B cell (primary cell): ENCODE results near the gene C3orf70. TPM values are rescaled to one million over a fixed set of nuclear protein-coding genes. Genes with fewer than 3 reads are reported as not detected.

ENCODE experiments used
- ATAC-seq: fragments of 200-7000 bp; cut with Tn5 transposase; one replicate; pipeline ENCODE4 v1.10.0; 2021; ENCODE audit warnings: low read depth, mild to moderate bottlenecking, moderate number of reproducible peaks, moderate library complexity
- CTCF ChIA-PET: fragments of 350-600 bp; sonication (Branson Sonifier 250); formaldehyde crosslinking; loops from one replicate; lab custom pipeline; 2021; ENCODE audit warnings: antibody characterized with exemption, inconsistent platforms; lab: Charles Lee
- POLR2A ChIA-PET: fragments of 350-600 bp; sonication (Branson Sonifier 250); formaldehyde crosslinking; loops from one replicate; lab custom pipeline; 2021; ENCODE audit warnings: antibody characterized with exemption; lab: Charles Lee
- DNase-seq: peaks from one replicate; pipeline ENCODE4 v3.0.0; 2013
- H2AFZ ChIP-seq: 2 replicates; pipeline ENCODE4 v1.6.1; 2012; ENCODE audit warnings: mild to moderate bottlenecking, low read depth, low read length; ENCODE audit not compliant: insufficient read depth, poor library complexity, severe bottlenecking
- H3K27ac ChIP-seq, 2 donors: 1 replicate in 1 of 2; 2 replicates in 1 of 2; pipeline ENCODE4 v1.5.1; 2012 to 2013; ENCODE audit warnings: low read length in 2 of 2, mild to moderate bottlenecking in 2 of 2, moderate library complexity in 1 of 2
- H3K27me3 ChIP-seq, 4 experiments: fragments of 200-600 bp in 1 of 4; sonication (generic) in 1 of 4; replicated peaks in 1 of 4; 1 replicate in 2 of 4; 2 replicates in 2 of 4; pipeline versions ENCODE4 v1.6.1 to v1.7.0; 2013 to 2016; ENCODE audit warnings: low read length in 3 of 4, mild to moderate bottlenecking in 2 of 4, mixed read lengths in 1 of 4, moderate library complexity in 1 of 4; ENCODE audit not compliant: insufficient read depth in 4 of 4, control insufficient read depth in 3 of 4; ENCODE audit errors: control extremely low read depth in 1 of 4
- H3K36me3 ChIP-seq, 2 experiments: replicated peaks in 1 of 2; 1 replicate in 1 of 2; 2 replicates in 1 of 2; pipeline versions ENCODE4 v1.6.1 to v1.7.1; 2013; ENCODE audit warnings: low read length in 1 of 2; ENCODE audit not compliant: insufficient read depth in 2 of 2, control insufficient read depth in 1 of 2; ENCODE audit errors: control extremely low read depth in 1 of 2, extremely low read depth in 1 of 2
- H3K4me1 ChIP-seq, 2 donors: fragments of 200-600 bp in 1 of 2; sonication (generic) in 1 of 2; 1 replicate in 1 of 2; 2 replicates in 1 of 2; pipeline versions ENCODE4 v1.5.1 to v1.6.1; 2013 to 2017; ENCODE audit warnings: low read length in 2 of 2; ENCODE audit not compliant: control insufficient read depth in 2 of 2, insufficient read depth in 2 of 2
- H3K4me2 ChIP-seq: replicated peaks from 2 replicates; pipeline ENCODE3; 2012; ENCODE audit warnings: mild to moderate bottlenecking, low read depth, low read length; ENCODE audit not compliant: poor library complexity, severe bottlenecking
- H3K4me3 ChIP-seq, 5 experiments: fragments of 200-600 bp in 1 of 5; sonication (generic) in 1 of 5; 1 replicate in 3 of 5; 2 replicates in 2 of 5; pipeline versions ENCODE4 v1.5.1 to v1.7.0; 2011 to 2016; ENCODE audit warnings: low read length in 4 of 5, mild to moderate bottlenecking in 4 of 5, low read depth in 2 of 5, control low read depth in 1 of 5, moderate library complexity in 1 of 5; ENCODE audit not compliant: insufficient read depth in 1 of 5; ENCODE audit errors: control extremely low read depth in 1 of 5, extremely low read depth in 1 of 5
- H3K79me2 ChIP-seq: fragments of 200-600 bp; sonication (generic); one replicate; pipeline ENCODE4 v1.6.0; 2016; ENCODE audit warnings: low read length; ENCODE audit not compliant: control insufficient read depth, insufficient read depth
- H3K9ac ChIP-seq: fragments of 200-600 bp; sonication (generic); 2 replicates; pipeline ENCODE4 v1.6.1; 2017; ENCODE audit warnings: mild to moderate bottlenecking, low read length, moderate library complexity
- H3K9me3 ChIP-seq, 3 donors: one replicate each; pipeline versions ENCODE4 v1.6.1 to v1.7.1; 2013; ENCODE audit warnings: low read length in 2 of 3; ENCODE audit not compliant: control insufficient read depth in 2 of 3, insufficient read depth in 1 of 3; ENCODE audit errors: control extremely low read depth in 1 of 3
- H4K20me1 ChIP-seq: 2 replicates; pipeline ENCODE4 v1.6.0; 2012; ENCODE audit warnings: mild to moderate bottlenecking, low read length; ENCODE audit not compliant: insufficient read depth, control insufficient read depth, poor library complexity, severe bottlenecking
- H3K27ac Mint-ChIP-seq: one replicate; pipeline ENCODE4 v1.8.0; 2021; ENCODE audit warnings: mixed read lengths
- H3K27me3 Mint-ChIP-seq: one replicate; pipeline ENCODE4 v1.8.0; 2021; ENCODE audit warnings: mixed read lengths
- H3K4me1 Mint-ChIP-seq: one replicate; pipeline ENCODE4 v1.8.0; 2021; ENCODE audit warnings: mixed read lengths
- H3K4me3 Mint-ChIP-seq: one replicate; pipeline ENCODE4 v1.8.0; 2021; ENCODE audit warnings: mixed read lengths
- H3K9me3 Mint-ChIP-seq: one replicate; pipeline ENCODE4 v1.8.0; 2022; ENCODE audit warnings: mixed read lengths; ENCODE audit not compliant: insufficient read depth
- CTCF ChIP-seq: fragments of 200-600 bp; IDR thresholded peaks from one replicate; pipeline ENCODE4 v1.8.0; 2022; ENCODE audit warnings: antibody characterized with exemption, mild to moderate bottlenecking
- EZH2 ChIP-seq: IDR thresholded peaks from 2 replicates; pipeline ENCODE4 v1.6.1; 2012; ENCODE audit warnings: borderline replicate concordance, low read depth, mild to moderate bottlenecking, moderate library complexity, low read length; ENCODE audit not compliant: insufficient read depth, poor library complexity, severe bottlenecking
- WGBS: methylation state at CpG from one replicate; pipeline ENCODE4 v1.1.5; 2013; ENCODE audit warnings: missing lambda C conversion rate; ENCODE audit not compliant: insufficient coverage; 5-methylcytosine and 5-hydroxymethylcytosine counted together
- intact Hi-C: fragments of 100-400 bp; cut with micrococcal nuclease; formaldehyde crosslinking; loops from one replicate; pipeline ENCODE4 v1.10.0; 2022
- polyA plus RNA-seq: library from polyadenylated mRNA; depleted of rRNA; stranded (reverse); fragments of >200 nt; gene quantifications from 2 replicates; pipeline ENCODE4 v1.2.3, GENCODE V29; 2012
- total RNA-seq, 2 donors: library from RNA; stranded (reverse); fragments of 120-200 nt in 1 of 2; gene quantifications; 1 replicate in 1 of 2; 2 replicates in 1 of 2; pipeline versions ENCODE4 v1.2.3 to v1.2.4, GENCODE V29; 2013 to 2022

C3orf70 gene
- total and polyA plus RNA-seq, 2 donors (not counting 1 experiment from before 2014, with no cell fraction given): not detected

- no peak for DNase-seq
- no peaks in the 10 kb centered on the region for H4K20me1 ChIP-seq
- intact Hi-C loops: no loop called here
- no peaks in the 10 kb centered on the region for H3K36me3 ChIP-seq
- no peak overlapping the region for H3K4me2 ChIP-seq
- H3K4me1 ChIP-seq: no peaks in the 10 kb centered on the region
- no peak for ATAC-seq
- H3K9ac ChIP-seq: no peak overlapping the region
- H3K79me2 ChIP-seq: no peaks in the 10 kb centered on the region
- no peak overlapping the region for H3K4me3 ChIP-seq
- peaks cover 0 to 5% (median 0%) of the 10 kb centered on the region in 4 experiments for H3K27me3 ChIP-seq
- no peak overlapping the region for H3K4me3 Mint-ChIP-seq
- no CpG with 5 or more reads among the region's 3 CpGs for WGBS
- TF ChIP-seq EZH2 (no peak), CTCF (no peak)
- H3K27ac ChIP-seq: no peak overlapping the region
- no peaks in the 10 kb centered on the region for H3K9me3 ChIP-seq
- no peaks in the 10 kb centered on the region for H3K9me3 Mint-ChIP-seq
- POLR2A ChIA-PET: no interaction called here
- CTCF ChIA-PET: no interaction called here
- no peak overlapping the region for H2AFZ ChIP-seq
- no peaks in the 10 kb centered on the region for H3K4me1 Mint-ChIP-seq
- no peak overlapping the region for H3K27ac Mint-ChIP-seq
- H3K27me3 Mint-ChIP-seq: peaks cover 16% of the 10 kb centered on the region
Measured at GRCh38 chr3:185126201-185126600, 26.7 kb downstream of the C3orf70 start.

GRCh38 chr3:185120126-185120525 lies 32.7 kb downstream of the C3orf70 start:
- TF ChIP-seq CTCF (no peak), EZH2 (no peak)
- Histone ChIP-seq H3K4me1 (no peaks in the 10 kb centered on the region), H3K36me3 (no peaks in the 10 kb centered on the region), H2AFZ (no peak overlapping the region), H3K9me3 (no peaks in the 10 kb centered on the region), H3K27ac (no peak overlapping the region), H3K27me3 (no peaks in the 10 kb centered on the region), H3K79me2 (no peaks in the 10 kb centered on the region), H3K9ac (no peak overlapping the region), H4K20me1 (no peaks in the 10 kb centered on the region), H3K4me2 (no peak overlapping the region), H3K4me3 (no peak overlapping the region)
- Mint-ChIP-seq H3K27me3 (peaks cover 34% of the 10 kb centered on the region), H3K27ac (no peak overlapping the region), H3K4me3 (no peak overlapping the region), H3K4me1 (no peaks in the 10 kb centered on the region), H3K9me3 (no peaks in the 10 kb centered on the region)
- POLR2A ChIA-PET: no interaction called here
- CTCF ChIA-PET: no interaction called here
- no peak for DNase-seq
- no peak for ATAC-seq
- no CpG with 5 or more reads among the region's 3 CpGs for WGBS
- intact Hi-C loops: no loop called here
